Measurements from ENCODE around the gene CYSLTR2. TPM values are rescaled to one million over a fixed set of nuclear protein-coding genes. Genes with fewer than 3 reads are reported as not detected.

Gene CYSLTR2
- total RNA-seq, 2 experiments from 2014 or later = 3.6 to 3.9 TPM

- POLR2A ChIA-PET = no interaction called here
- CTCF ChIA-PET = no interaction called here
These were observed 20.0 kb upstream of the CYSLTR2 start for GRCh38 chr13:48633700-48634099.

GRCh38 chr13:48634636-48635035, 19.1 kb upstream of the CYSLTR2 start:
- ChIA-PET POLR2A (no interaction called here), CTCF (no interaction called here)
- Mint-ChIP-seq H3K4me1 (peaks cover 3% of the 10 kb centered on the region), H3K4me3 (no peak overlapping the region), H3K9me3 (peaks cover 9% of the 10 kb centered on the region), H3K36me3 (ENCODE audit: low read depth) (no peaks in the 10 kb centered on the region), H3K27ac (no peak overlapping the region), H3K27me3 (peaks cover 2% of the 10 kb centered on the region)
- no peak for DNase-seq

More at GRCh38 chr13:48633700-48634099, 20.0 kb upstream of the CYSLTR2 start:
- no peak for DNase-seq
- Mint-ChIP-seq H3K4me3 (no peak overlapping the region), H3K4me1 (peaks cover 3% of the 10 kb centered on the region), H3K36me3 (ENCODE audit: low read depth) (no peaks in the 10 kb centered on the region), H3K27ac (no peak overlapping the region), H3K27me3 (peaks cover 2% of the 10 kb centered on the region), H3K9me3 (peaks cover 13% of the 10 kb centered on the region)

GRCh38 chr13:48635478-48635877, 18.3 kb upstream of the CYSLTR2 start:
- H3K9me3 Mint-ChIP-seq = peaks cover 9% of the 10 kb centered on the region
- ChIA-PET POLR2A (no interaction called here), CTCF (no interaction called here)
- H3K4me3 Mint-ChIP-seq = no peak overlapping the region
- no peak for DNase-seq
- peaks cover 3% of the 10 kb centered on the region for H3K4me1 Mint-ChIP-seq
- H3K27me3 Mint-ChIP-seq = peaks cover 2% of the 10 kb centered on the region
- no peaks in the 10 kb centered on the region for H3K36me3 Mint-ChIP-seq (ENCODE audit: low read depth)
- no peak overlapping the region for H3K27ac Mint-ChIP-seq

GRCh38 chr13:48636550-48636949, 17.2 kb upstream of the CYSLTR2 start:
- POLR2A ChIA-PET = no interaction called here
- peaks cover 2% of the 10 kb centered on the region for H3K27me3 Mint-ChIP-seq
- DNase-seq = no peak
- H3K36me3 Mint-ChIP-seq (ENCODE audit: low read depth) = no peaks in the 10 kb centered on the region
- CTCF ChIA-PET = interaction anchor here (1.2 kb wide), 1 partner anchor 133 kb away, joined by 3 read pairs; no protein-coding TSS in a partner anchor
- H3K27ac Mint-ChIP-seq = no peak overlapping the region
- peaks cover 9% of the 10 kb centered on the region for H3K9me3 Mint-ChIP-seq
- H3K4me3 Mint-ChIP-seq = no peak overlapping the region
- peaks cover 3% of the 10 kb centered on the region for H3K4me1 Mint-ChIP-seq

- POLR2A ChIA-PET = no interaction called here
- Mint-ChIP-seq H3K27ac (no peak overlapping the region), H3K4me3 (no peak overlapping the region), H3K9me3 (peaks cover 9% of the 10 kb centered on the region), H3K4me1 (peaks cover 3% of the 10 kb centered on the region), H3K27me3 (peaks cover 2% of the 10 kb centered on the region), H3K36me3 (ENCODE audit: low read depth) (no peaks in the 10 kb centered on the region)
- CTCF ChIA-PET = no interaction called here
- no peak for DNase-seq
These were observed 16.1 kb upstream of the CYSLTR2 start for GRCh38 chr13:48637601-48638000.

GRCh38 chr13:48640767-48641166, 13.0 kb upstream of the CYSLTR2 start:
- DNase-seq = no peak
- Mint-ChIP-seq H3K4me3 (no peak overlapping the region), H3K27me3 (peaks cover 3% of the 10 kb centered on the region), H3K9me3 (peaks cover 9% of the 10 kb centered on the region), H3K4me1 (no peaks in the 10 kb centered on the region), H3K27ac (no peak overlapping the region), H3K36me3 (ENCODE audit: low read depth) (no peaks in the 10 kb centered on the region)
- ChIA-PET POLR2A (interaction anchor here (1.0 kb wide), 1 partner anchor 13 kb away, joined by 3 read pairs; the partner anchor contains the start of gene CYSLTR2), CTCF (no interaction called here)

GRCh38 chr13:48641404-48641803, 12.3 kb upstream of the CYSLTR2 start:
- H3K27me3 Mint-ChIP-seq = peaks cover 3% of the 10 kb centered on the region
- H3K9me3 Mint-ChIP-seq = peaks cover 6% of the 10 kb centered on the region
- ChIA-PET POLR2A (no interaction called here), CTCF (interaction anchor here (1.2 kb wide), 1 partner anchor 129 kb away, joined by 3 read pairs; no protein-coding TSS in a partner anchor)
- H3K27ac Mint-ChIP-seq = no peak overlapping the region
- H3K4me3 Mint-ChIP-seq = no peak overlapping the region
- no peaks in the 10 kb centered on the region for H3K36me3 Mint-ChIP-seq (ENCODE audit: low read depth)
- DNase-seq = no peak
- no peaks in the 10 kb centered on the region for H3K4me1 Mint-ChIP-seq

GRCh38 chr13:48642061-48642460, 11.7 kb upstream of the CYSLTR2 start:
- no peak overlapping the region for H3K4me3 Mint-ChIP-seq

GRCh38 chr13:48643159-48643558, 10.6 kb upstream of the CYSLTR2 start:
- Mint-ChIP-seq H3K4me3 (no peak overlapping the region), H3K4me1 (peaks cover under 1% of the 10 kb centered on the region), H3K36me3 (ENCODE audit: low read depth) (no peaks in the 10 kb centered on the region), H3K9me3 (no peaks in the 10 kb centered on the region), H3K27me3 (peaks cover 2% of the 10 kb centered on the region), H3K27ac (no peak overlapping the region)
- DNase-seq = no peak
- ChIA-PET POLR2A (no interaction called here), CTCF (no interaction called here)

More at GRCh38 chr13:48642061-48642460, 11.7 kb upstream of the CYSLTR2 start:
- no peaks in the 10 kb centered on the region for H3K36me3 Mint-ChIP-seq (ENCODE audit: low read depth)
- no peaks in the 10 kb centered on the region for H3K4me1 Mint-ChIP-seq
- CTCF ChIA-PET = interaction anchor here (1.2 kb wide), 1 partner anchor 128 kb away, joined by 3 read pairs; no protein-coding TSS in a partner anchor
- H3K27ac Mint-ChIP-seq = no peak overlapping the region
- POLR2A ChIA-PET = no interaction called here
- peaks cover 4% of the 10 kb centered on the region for H3K9me3 Mint-ChIP-seq
- no peak for DNase-seq
- peaks cover 3% of the 10 kb centered on the region for H3K27me3 Mint-ChIP-seq

- no peaks in the 10 kb centered on the region for H3K36me3 Mint-ChIP-seq (ENCODE audit: low read depth)
- H3K27me3 Mint-ChIP-seq = peaks cover 2% of the 10 kb centered on the region
- peaks cover 4% of the 10 kb centered on the region for H3K4me1 Mint-ChIP-seq
- H3K27ac Mint-ChIP-seq = no peak overlapping the region
- DNase-seq = no peak
- no peak overlapping the region for H3K4me3 Mint-ChIP-seq
- H3K9me3 Mint-ChIP-seq = no peaks in the 10 kb centered on the region
- ChIA-PET POLR2A (no interaction called here), CTCF (no interaction called here)
These were observed 9.6 kb upstream of the CYSLTR2 start for GRCh38 chr13:48644141-48644540.

- DNase-seq = no peak
These were observed 8.8 kb upstream of the CYSLTR2 start for GRCh38 chr13:48644951-48645350.

GRCh38 chr13:48645845-48646244, 7.9 kb upstream of the CYSLTR2 start:
- H3K27ac Mint-ChIP-seq = no peak overlapping the region
- no peak overlapping the region for H3K4me3 Mint-ChIP-seq
- peaks cover 2% of the 10 kb centered on the region for H3K27me3 Mint-ChIP-seq
- no peaks in the 10 kb centered on the region for H3K36me3 Mint-ChIP-seq (ENCODE audit: low read depth)
- no peak for DNase-seq
- POLR2A ChIA-PET = no interaction called here
- H3K4me1 Mint-ChIP-seq = peaks cover 4% of the 10 kb centered on the region
- CTCF ChIA-PET = no interaction called here
- no peaks in the 10 kb centered on the region for H3K9me3 Mint-ChIP-seq

More at GRCh38 chr13:48644951-48645350, 8.8 kb upstream of the CYSLTR2 start:
- Mint-ChIP-seq H3K4me3 (no peak overlapping the region), H3K27me3 (peaks cover 2% of the 10 kb centered on the region), H3K27ac (no peak overlapping the region), H3K4me1 (peaks cover 4% of the 10 kb centered on the region), H3K36me3 (ENCODE audit: low read depth) (no peaks in the 10 kb centered on the region), H3K9me3 (no peaks in the 10 kb centered on the region)
- POLR2A ChIA-PET = no interaction called here
- CTCF ChIA-PET = no interaction called here

- H3K27ac Mint-ChIP-seq = no peak overlapping the region
- H3K4me1 Mint-ChIP-seq = peaks cover 4% of the 10 kb centered on the region
- CTCF ChIA-PET = no interaction called here
- H3K9me3 Mint-ChIP-seq = no peaks in the 10 kb centered on the region
- POLR2A ChIA-PET = no interaction called here
- peaks cover 2% of the 10 kb centered on the region for H3K27me3 Mint-ChIP-seq
- no peaks in the 10 kb centered on the region for H3K36me3 Mint-ChIP-seq (ENCODE audit: low read depth)
- H3K4me3 Mint-ChIP-seq = no peak overlapping the region
- no peak for DNase-seq
These were observed 6.9 kb upstream of the CYSLTR2 start for GRCh38 chr13:48646791-48647190.

GRCh38 chr13:48647625-48648024, 6.1 kb upstream of the CYSLTR2 start:
- Mint-ChIP-seq H3K4me1 (peaks cover 5% of the 10 kb centered on the region), H3K27me3 (peaks cover 2% of the 10 kb centered on the region), H3K9me3 (no peaks in the 10 kb centered on the region), H3K36me3 (ENCODE audit: low read depth) (no peaks in the 10 kb centered on the region), H3K27ac (no peak overlapping the region), H3K4me3 (no peak overlapping the region)
- no peak for DNase-seq
- POLR2A ChIA-PET = no interaction called here
- CTCF ChIA-PET = no interaction called here
